Calu3 (cell line): ENCODE results near the gene NAT8L. TPM values are rescaled to one million over a fixed set of nuclear protein-coding genes. Genes with fewer than 3 reads are reported as not detected.
"Not testable (repeated sequence)": the region's sequence is repeated elsewhere in the genome, so short reads cannot be mapped to it uniquely, and the experiment has no call there.

Experiments
- BruUV-seq: library from RNA; stranded (reverse); fragments of 400-500 nt; replicated peaks from 2 replicates; lab custom pipeline; 2021; lab: Mats Ljungman, UMichigan
- CTCF ChIA-PET: fragments of 300-600 bp; sonication (Branson Sonifier 250); formaldehyde crosslinking; loops from one replicate; lab custom pipeline; 2022; ENCODE audit warnings: antibody characterized with exemption; lab: Charles Lee
- DNase-seq: peaks from one replicate; pipeline ENCODE4 v3.0.0; 2022
- H3K27ac Mint-ChIP-seq: one replicate; pipeline ENCODE4 v1.8.0; 2022; ENCODE audit warnings: mixed read lengths; ENCODE audit not compliant: unreplicated experiment
- H3K27me3 Mint-ChIP-seq: one replicate; pipeline ENCODE4 v1.8.0; 2022; ENCODE audit warnings: mixed read lengths; ENCODE audit not compliant: unreplicated experiment
- H3K36me3 Mint-ChIP-seq: one replicate; pipeline ENCODE4 v1.8.0; 2022; ENCODE audit warnings: mild to moderate bottlenecking, moderate library complexity, mixed read lengths; ENCODE audit not compliant: insufficient read depth, unreplicated experiment
- H3K4me1 Mint-ChIP-seq: one replicate; pipeline ENCODE4 v1.8.0; 2022; ENCODE audit warnings: mild to moderate bottlenecking, low read depth, mixed read lengths; ENCODE audit not compliant: unreplicated experiment
- H3K4me3 Mint-ChIP-seq: one replicate; pipeline ENCODE4 v1.8.0; 2022; ENCODE audit warnings: mild to moderate bottlenecking, low read depth, moderate library complexity, mixed read lengths; ENCODE audit not compliant: unreplicated experiment
- H3K9me3 Mint-ChIP-seq: one replicate; pipeline ENCODE4 v1.8.0; 2022; ENCODE audit warnings: low read depth, mixed read lengths; ENCODE audit not compliant: unreplicated experiment
- intact Hi-C: fragments of 100-400 bp; cut with micrococcal nuclease; formaldehyde crosslinking; loops from one replicate; pipeline ENCODE4 v1.10.0; 2022; ENCODE audit not compliant: unreplicated experiment
- total RNA-seq: library from RNA; stranded (reverse); gene quantifications from 2 replicates; pipeline ENCODE4 v1.2.3, GENCODE V29; 2022
- TF ChIP-seq, protein P1 (sequence below): fragments of 200-600 bp; IDR thresholded peaks from one replicate; pipeline ENCODE4 v1.8.0; 2022; ENCODE audit warnings: antibody characterized with exemption; ENCODE audit not compliant: unreplicated experiment

Gene NAT8L
- total RNA-seq, 1 experiment from 2014 or later: 0.83 TPM

DNA sequence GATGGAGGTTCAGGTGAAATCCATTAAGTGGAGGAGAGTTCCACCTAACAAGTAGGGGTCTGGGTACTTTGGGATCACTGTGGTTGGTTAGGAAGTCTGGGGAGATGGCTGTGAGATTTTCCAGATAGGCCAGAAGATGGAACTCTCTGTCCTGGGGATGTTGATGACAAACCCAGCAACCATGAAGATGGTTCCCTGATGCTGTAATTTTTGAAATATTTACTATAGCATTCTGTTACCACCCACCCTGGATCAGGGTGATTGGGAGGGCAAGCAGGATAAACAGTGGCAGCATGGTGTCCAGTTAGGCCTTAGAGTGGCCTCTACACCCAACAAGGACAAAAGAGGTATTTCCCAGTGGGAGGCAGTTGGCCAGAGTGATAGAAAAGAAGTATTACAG, 34.4 kb upstream of the NAT8L start:
- Mint-ChIP-seq H3K36me3 (no peaks in the 10 kb centered on the region), H3K4me1 (no peaks in the 10 kb centered on the region), H3K27me3 (peaks cover 42% of the 10 kb centered on the region), H3K4me3 (no peak overlapping the region), H3K27ac (no peak overlapping the region), H3K9me3 (peaks cover 3% of the 10 kb centered on the region)
- no TSS peak for BruUV-seq
- TF ChIP-seq, protein P1, sequence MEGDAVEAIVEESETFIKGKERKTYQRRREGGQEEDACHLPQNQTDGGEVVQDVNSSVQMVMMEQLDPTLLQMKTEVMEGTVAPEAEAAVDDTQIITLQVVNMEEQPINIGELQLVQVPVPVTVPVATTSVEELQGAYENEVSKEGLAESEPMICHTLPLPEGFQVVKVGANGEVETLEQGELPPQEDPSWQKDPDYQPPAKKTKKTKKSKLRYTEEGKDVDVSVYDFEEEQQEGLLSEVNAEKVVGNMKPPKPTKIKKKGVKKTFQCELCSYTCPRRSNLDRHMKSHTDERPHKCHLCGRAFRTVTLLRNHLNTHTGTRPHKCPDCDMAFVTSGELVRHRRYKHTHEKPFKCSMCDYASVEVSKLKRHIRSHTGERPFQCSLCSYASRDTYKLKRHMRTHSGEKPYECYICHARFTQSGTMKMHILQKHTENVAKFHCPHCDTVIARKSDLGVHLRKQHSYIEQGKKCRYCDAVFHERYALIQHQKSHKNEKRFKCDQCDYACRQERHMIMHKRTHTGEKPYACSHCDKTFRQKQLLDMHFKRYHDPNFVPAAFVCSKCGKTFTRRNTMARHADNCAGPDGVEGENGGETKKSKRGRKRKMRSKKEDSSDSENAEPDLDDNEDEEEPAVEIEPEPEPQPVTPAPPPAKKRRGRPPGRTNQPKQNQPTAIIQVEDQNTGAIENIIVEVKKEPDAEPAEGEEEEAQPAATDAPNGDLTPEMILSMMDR: no peak
- CTCF ChIA-PET: no interaction called here
- DNase-seq: no peak
- intact Hi-C loops: no loop called here

- H3K4me1 Mint-ChIP-seq: no peaks in the 10 kb centered on the region
- no peak for DNase-seq
- TF ChIP-seq, protein P1: no peak
- no peak overlapping the region for H3K4me3 Mint-ChIP-seq
- CTCF ChIA-PET: no interaction called here
- no peak overlapping the region for H3K27ac Mint-ChIP-seq
- H3K27me3 Mint-ChIP-seq: peaks cover 42% of the 10 kb centered on the region
- peaks cover 3% of the 10 kb centered on the region for H3K9me3 Mint-ChIP-seq
- BruUV-seq: no TSS peak
- H3K36me3 Mint-ChIP-seq: no peaks in the 10 kb centered on the region
- intact Hi-C loops: no loop called here
Measured at GRCh38 chr4:2025817-2026216, 33.3 kb upstream of the NAT8L start.

GRCh38 chr4:2027120-2027519, 32.0 kb upstream of the NAT8L start:
- CTCF ChIA-PET, H3K27ac Mint-ChIP-seq: not testable (repeated sequence)
- peaks cover 40% of the 10 kb centered on the region for H3K27me3 Mint-ChIP-seq

GRCh38 chr4:2031161-2031560, 28.0 kb upstream of the NAT8L start:
- H3K9me3 Mint-ChIP-seq, CTCF ChIA-PET, DNase-seq, H3K36me3 Mint-ChIP-seq, H3K27ac Mint-ChIP-seq, H3K4me3 Mint-ChIP-seq, BruUV-seq, intact Hi-C loops: not testable (repeated sequence)
- peaks cover 11% of the 10 kb centered on the region for H3K4me1 Mint-ChIP-seq
- H3K27me3 Mint-ChIP-seq: peaks cover 53% of the 10 kb centered on the region

More at GRCh38 chr4:2027120-2027519, 32.0 kb upstream of the NAT8L start:
- BruUV-seq, DNase-seq, intact Hi-C loops, H3K4me1 Mint-ChIP-seq, H3K9me3 Mint-ChIP-seq, H3K36me3 Mint-ChIP-seq, H3K4me3 Mint-ChIP-seq: not testable (repeated sequence)

GRCh38 chr4:2036327-2036726, 22.8 kb upstream of the NAT8L start:
- H3K36me3 Mint-ChIP-seq: peaks cover 14% of the 10 kb centered on the region
- TF ChIP-seq, protein P1: no peak
- no TSS peak for BruUV-seq
- DNase-seq: no peak
- H3K4me3 Mint-ChIP-seq: no peak overlapping the region
- CTCF ChIA-PET: no interaction called here
- peaks cover 18% of the 10 kb centered on the region for H3K4me1 Mint-ChIP-seq
- no peaks in the 10 kb centered on the region for H3K9me3 Mint-ChIP-seq
- H3K27me3 Mint-ChIP-seq: peaks cover 26% of the 10 kb centered on the region
- no peak overlapping the region for H3K27ac Mint-ChIP-seq
- intact Hi-C loops: no loop called here
